ENCODE results near the gene NUDT22. TPM values are rescaled to one million over a fixed set of nuclear protein-coding genes. Genes with fewer than 3 reads are reported as not detected.
"Not testable (repeated sequence)": the region's sequence is repeated elsewhere in the genome, so short reads cannot be mapped to it uniquely, and the experiment has no call there.

The NUDT22 gene
- polyA plus RNA-seq, 10 donors = 12.0 to 21.5 (median 17.7) TPM

GRCh38 chr11:64241491-64242374 is 15.7 kb downstream of the NUDT22 start:
- no peak for DNase-seq

GRCh38 chr11:64243236-64243854 is 17.3 kb downstream of the NUDT22 start:
- no peak for DNase-seq

GRCh38 chr11:64244107-64244506 is 18.0 kb downstream of the NUDT22 start:
- no peak for DNase-seq

- DNase-seq = no peak
Observed at GRCh38 chr11:64244966-64245365, 18.9 kb downstream of the NUDT22 start.

- peak in 1 of 3 donors; percentile 84 for DNase-seq
Observed at GRCh38 chr11:64245401-64245796, 19.3 kb downstream of the NUDT22 start.

- DNase-seq = peak in 1 of 3 donors; percentile 88
Observed at GRCh38 chr11:64245797-64246620, 19.9 kb downstream of the NUDT22 start.

GRCh38 chr11:64246621-64246870 is 20.5 kb downstream of the NUDT22 start:
- not testable (repeated sequence) for DNase-seq

- peak; percentile 84 to 96 (median 90) for DNase-seq
Observed at GRCh38 chr11:64246871-64247728, 21.0 kb downstream of the NUDT22 start, which contains the start of gene PPP1R14B. Gene PPP1R14B (minus strand): TSS chr11:64246943. CDS start chr11:64246673, 270 bp downstream.

GRCh38 chr11:64247729-64248531 is 21.9 kb downstream of the NUDT22 start:
- no peak for DNase-seq

- no peak for DNase-seq
Observed at GRCh38 chr11:64248578-64248977, 22.5 kb downstream of the NUDT22 start.

- no peak for DNase-seq
Observed at GRCh38 chr11:64249038-64249437, 23.0 kb downstream of the NUDT22 start.

GRCh38 chr11:64249563-64250414 is 23.7 kb downstream of the NUDT22 start:
- DNase-seq = no peak

- no peak for DNase-seq
Observed at GRCh38 chr11:64250415-64251015, 24.4 kb downstream of the NUDT22 start.

GRCh38 chr11:64251016-64251752 is 25.1 kb downstream of the NUDT22 start, which contains the start of gene PLCB3:
Gene PLCB3 (plus strand): TSS chr11:64251530. CDS start chr11:64251650, 120 bp downstream.
- DNase-seq = peak in 1 of 3 donors; percentile 65

- no peak for DNase-seq
Observed at GRCh38 chr11:64251753-64252002, 25.6 kb downstream of the NUDT22 start.

GRCh38 chr11:64252003-64252872 is 26.2 kb downstream of the NUDT22 start:
- DNase-seq = no peak

- DNase-seq = no peak
Observed at GRCh38 chr11:64253043-64253442, 27.0 kb downstream of the NUDT22 start.

- DNase-seq = no peak
Observed at GRCh38 chr11:64253481-64253880, 27.4 kb downstream of the NUDT22 start.
